Measurements from ENCODE around the gene LPP. TPM values are rescaled to one million over a fixed set of nuclear protein-coding genes. Genes with fewer than 3 reads are reported as not detected.

The LPP gene
- total and polyA plus RNA-seq, 2 of the 4 experiments (the other 2 are of a cell fraction): 16.0 to 130 TPM

DNA sequence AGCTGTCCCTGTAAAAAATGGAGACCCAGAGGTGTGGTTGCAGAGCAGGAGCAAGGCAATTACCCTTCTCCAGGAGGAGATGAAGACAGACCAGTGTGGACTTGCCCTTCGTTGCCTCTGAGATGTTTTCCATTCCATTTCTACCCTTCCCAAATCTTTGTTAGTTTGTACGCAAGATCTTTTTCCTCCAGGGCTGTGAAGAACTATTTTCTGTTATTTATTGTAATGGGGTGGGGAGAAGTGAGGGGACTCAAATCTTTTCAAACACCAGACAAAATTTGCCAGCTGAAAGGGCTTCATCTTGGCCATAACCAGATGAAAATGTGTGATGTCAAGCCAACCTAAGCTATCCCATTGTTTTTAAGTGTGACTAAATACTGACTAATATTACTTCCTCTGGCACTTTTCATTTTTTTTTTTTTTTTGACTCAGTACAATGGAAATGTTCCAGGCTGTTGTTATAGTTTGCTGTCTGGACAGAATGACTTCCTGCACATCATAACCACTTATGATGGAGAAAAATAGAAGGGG, 746.5 kb downstream of the LPP start:
- H3K4ac ChIP-seq (ENCODE audit: low read depth, low read length): peak overlapping the region; percentile 24; the same call in 1 of the 2 replicates
- POLR2A ChIA-PET (ENCODE audit: unreplicated experiment): no interaction called here
- H2AFZ ChIP-seq (replicated peaks; ENCODE audit: low read length, poor library complexity): no peak overlapping the region
- dilution Hi-C loops (cut with HindIII; ENCODE audit: low sequenced_read_pairs, unreplicated experiment) (no loop called here), in situ Hi-C loops (cut with MboI; ENCODE audit: low sequenced_read_pairs) (no loop called here), intact Hi-C loops (cut with micrococcal nuclease) (no loop called here)
- H2BK20ac ChIP-seq (ENCODE audit: low read depth, low read length): peak overlapping the region; percentile 23; the same call in 1 of the 2 replicates
- ATAC-seq (ENCODE audit: low read depth) (peak; percentile 58), DNase-seq (peak; percentile 84)
- H3K79me1 ChIP-seq (ENCODE audit: low read depth in 1 of 2, low read length in 2 of 2): peaks cover 0 to 14% of the 10 kb centered on the region in 2 experiments; a peak in 3 of 4 replicates
- H2AK9ac ChIP-seq (replicated peaks; ENCODE audit: low read depth, low read length, poor library complexity): no peak overlapping the region
- H3K9ac ChIP-seq (ENCODE audit: low read depth, low read length): no peak overlapping the region
- peak overlapping the region; percentile 58; the same call in 1 of the 2 replicates for H3K23ac ChIP-seq (ENCODE audit: low read depth, low read length)
- H4K8ac ChIP-seq (ENCODE audit: low read depth in 2 of 2, low read length in 2 of 2): peak overlapping the region in 1 of 2 experiments; percentile 12; a peak in 1 of 4 replicates
- CTCF ChIA-PET: interaction anchor here (0.6 to 0.8 kb wide), 2 partner anchors 329 to 1077 kb away, joined by 5 to 6 read pairs; no protein-coding TSS in a partner anchor
- BruUV-seq (replicated peaks): no TSS peak
- 0 out of 2 replicates have a peak overlapping the region, but pooled peaks have one; percentile 5 for H3K56ac ChIP-seq (ENCODE audit: extremely low read depth, insufficient read depth, low read length)
- peak overlapping the region; percentile 51; the same call in 1 of the 2 replicates for H4K5ac ChIP-seq (ENCODE audit: low read depth, low read length)
- H3K4me3 ChIP-seq (ENCODE audit: insufficient read depth, low read depth, low read length): no peak overlapping the region
- H3K9me1 ChIP-seq (ENCODE audit: insufficient read depth, low read length): peaks cover 21% of the 10 kb centered on the region
- H4K91ac ChIP-seq (ENCODE audit: insufficient read depth, low read depth, low read length): peak overlapping the region; percentile 20; the same call in 1 of the 2 replicates
- H3K4me1 ChIP-seq (ENCODE audit: control insufficient read depth, insufficient read depth, low read length): peaks cover 14% of the 10 kb centered on the region
- H2BK5ac ChIP-seq (ENCODE audit: low read depth, low read length, poor library complexity, severe bottlenecking): peak overlapping the region; percentile 48
- H2BK120ac ChIP-seq (ENCODE audit: low read depth, low read length): peak overlapping the region; percentile 20; the same call in 1 of the 2 replicates
- no peaks in the 10 kb centered on the region for H3K9me3 ChIP-seq (ENCODE audit: control insufficient read depth, insufficient read depth, low read length)
- H3K27me3 ChIP-seq (ENCODE audit: control insufficient read depth, insufficient read depth, low read length): no peaks in the 10 kb centered on the region
- no CpG with 5 or more reads among the region's 2 CpGs for WGBS, 2 experiments (ENCODE audit: extremely low coverage in 2 of 2, insufficient read length in 1 of 2)
- H2AK5ac ChIP-seq (ENCODE audit: low read depth, low read length): peak overlapping the region; percentile 7; the same call in 1 of the 2 replicates
- H3K27ac ChIP-seq (ENCODE audit: insufficient read depth, low read length): no peak overlapping the region
- TF ChIP-seq FOS (IDR thresholded peaks at IDR 0.05; ENCODE audit: low read depth, low read length) (no peak), RAD21 (IDR thresholded peaks at IDR 0.05; ENCODE audit: low read length) (no peak), POLR2A (IDR thresholded peaks at IDR 0.05; ENCODE audit: low read depth, low read length) (no peak), SMC3 (IDR thresholded peaks at IDR 0.05; ENCODE audit: low read depth, low read length) (no peak), MAFK (IDR thresholded peaks at IDR 0.05; ENCODE audit: low read depth, low read length) (no peak; the same call in 1 of the 2 replicates), BHLHE40 (IDR thresholded peaks at IDR 0.05; ENCODE audit: low read depth, low read length) (peak; percentile 6; the same call in 1 of the 2 replicates), CHD1 (IDR thresholded peaks at IDR 0.05; ENCODE audit: low read depth, low read length) (no peak), CEBPB (IDR thresholded peaks at IDR 0.05; ENCODE audit: low read depth, low read length) (no peak)
- TF ChIP-seq, protein P1, sequence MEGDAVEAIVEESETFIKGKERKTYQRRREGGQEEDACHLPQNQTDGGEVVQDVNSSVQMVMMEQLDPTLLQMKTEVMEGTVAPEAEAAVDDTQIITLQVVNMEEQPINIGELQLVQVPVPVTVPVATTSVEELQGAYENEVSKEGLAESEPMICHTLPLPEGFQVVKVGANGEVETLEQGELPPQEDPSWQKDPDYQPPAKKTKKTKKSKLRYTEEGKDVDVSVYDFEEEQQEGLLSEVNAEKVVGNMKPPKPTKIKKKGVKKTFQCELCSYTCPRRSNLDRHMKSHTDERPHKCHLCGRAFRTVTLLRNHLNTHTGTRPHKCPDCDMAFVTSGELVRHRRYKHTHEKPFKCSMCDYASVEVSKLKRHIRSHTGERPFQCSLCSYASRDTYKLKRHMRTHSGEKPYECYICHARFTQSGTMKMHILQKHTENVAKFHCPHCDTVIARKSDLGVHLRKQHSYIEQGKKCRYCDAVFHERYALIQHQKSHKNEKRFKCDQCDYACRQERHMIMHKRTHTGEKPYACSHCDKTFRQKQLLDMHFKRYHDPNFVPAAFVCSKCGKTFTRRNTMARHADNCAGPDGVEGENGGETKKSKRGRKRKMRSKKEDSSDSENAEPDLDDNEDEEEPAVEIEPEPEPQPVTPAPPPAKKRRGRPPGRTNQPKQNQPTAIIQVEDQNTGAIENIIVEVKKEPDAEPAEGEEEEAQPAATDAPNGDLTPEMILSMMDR (conservative IDR thresholded peaks at IDR 0.05; ENCODE audit: low read depth, low read length): no peak
- H2BK15ac ChIP-seq (ENCODE audit: low read depth, low read length): 0 out of 3 replicates have a peak overlapping the region, but pooled peaks have one; percentile 16
- H3K18ac ChIP-seq (ENCODE audit: low read depth, low read length): peak overlapping the region; percentile 3; the same call in 1 of the 2 replicates
- H3K4me2 ChIP-seq (ENCODE audit: low read depth, low read length): peak overlapping the region; percentile 39; the same call in 1 of the 2 replicates
- H4K20me1 ChIP-seq (ENCODE audit: insufficient read depth, low read length): no peaks in the 10 kb centered on the region
- peak overlapping the region; percentile 73 for H3K14ac ChIP-seq (replicated peaks; ENCODE audit: low read depth, low read length)
- no peaks in the 10 kb centered on the region; the same call in 1 of the 2 replicates for H3K36me3 ChIP-seq (ENCODE audit: control insufficient read depth, insufficient read depth, low read length)
